Forelimb muscle (tissue), 1 donor: ENCODE measurements around the gene FRY. TPM values are rescaled to one million over a fixed set of nuclear protein-coding genes. Genes with fewer than 3 reads are reported as not detected.

Experiments used
- DNase-seq: peaks from one replicate; pipeline ENCODE4 v3.0.0-alpha.2; 2013; ENCODE audit warnings: low read depth
- polyA plus RNA-seq: library from polyadenylated mRNA; unstranded; fragments of 120-200 nt; gene quantifications from one replicate; pipeline ENCODE4 v1.2.1, GENCODE V29; 2013; ENCODE audit not compliant: insufficient read length

The FRY gene
- polyA plus RNA-seq, 1 donor, result 53.1 TPM

GRCh38 chr13:32174366-32174765 lies 142.8 kb downstream of the FRY start:
- DNase-seq, result no peak

DNA sequence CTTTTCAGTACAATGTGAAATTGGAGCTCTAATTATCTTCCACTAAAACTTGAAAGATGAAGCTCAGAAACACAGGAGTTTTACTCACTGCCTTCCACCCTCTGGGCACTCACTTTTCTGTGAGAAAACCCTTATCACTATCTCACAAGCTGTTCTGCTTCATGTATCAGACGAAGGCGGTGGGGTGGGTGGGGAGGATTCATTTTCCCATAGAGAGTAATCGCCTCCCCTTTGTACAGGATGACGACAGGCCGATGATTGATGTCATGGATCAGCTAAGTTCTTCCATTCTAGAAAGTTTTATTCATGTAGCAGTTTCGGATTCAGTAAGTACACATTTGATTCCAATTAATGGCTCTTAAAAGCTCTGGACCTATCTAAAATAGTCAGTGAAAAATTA lies 143.7 kb downstream of the FRY start:
- DNase-seq, result no peak

- no peak for DNase-seq
Measured at GRCh38 chr13:32175943-32176342, 144.4 kb downstream of the FRY start.

GRCh38 chr13:32176696-32177095 lies 145.1 kb downstream of the FRY start:
- DNase-seq, result no peak

- DNase-seq, result no peak
Measured at GRCh38 chr13:32178763-32179162, 147.2 kb downstream of the FRY start.

GRCh38 chr13:32179708-32180107 lies 148.1 kb downstream of the FRY start:
- DNase-seq, result no peak

DNA sequence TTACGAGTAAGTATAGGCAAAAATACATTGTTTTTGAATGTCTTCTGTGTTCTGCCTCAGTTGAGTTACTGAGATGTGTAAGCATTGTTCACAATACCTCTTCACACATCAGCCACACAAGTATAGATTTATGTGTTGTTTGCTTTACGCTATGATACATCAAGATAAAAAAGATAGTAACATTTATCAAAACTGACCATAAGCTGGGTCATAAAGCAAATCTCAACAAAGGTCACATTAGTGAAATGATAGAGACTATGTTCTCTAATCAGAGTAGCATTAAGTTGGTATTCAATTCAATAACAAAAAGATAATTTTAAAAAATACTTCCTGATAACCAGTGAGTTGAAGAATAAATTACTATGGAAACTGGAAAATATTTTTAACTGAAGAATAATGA lies 156.1 kb downstream of the FRY start:
- no peak for DNase-seq

- no peak for DNase-seq
Measured at GRCh38 chr13:32191452-32191998, 160.0 kb downstream of the FRY start.

DNA sequence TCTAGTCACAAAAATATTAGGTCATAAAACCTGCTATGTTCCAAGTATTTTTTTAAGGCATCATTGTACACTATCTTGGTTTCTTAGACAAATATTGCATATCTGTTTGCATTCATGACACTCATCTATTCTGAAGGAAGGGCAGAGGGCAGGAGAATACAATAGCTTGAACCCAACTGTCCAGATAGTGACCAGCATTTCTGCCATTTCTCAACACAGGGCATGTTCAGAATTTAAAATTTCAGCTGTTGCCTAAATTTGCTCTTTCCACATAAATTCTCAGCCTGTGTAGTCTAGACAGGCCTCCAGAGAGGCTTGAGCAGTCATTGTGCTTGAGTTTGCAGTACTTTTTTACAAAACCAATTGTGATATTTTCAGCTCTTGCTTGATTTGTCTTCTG lies 164.1 kb downstream of the FRY start:
- no peak for DNase-seq

GRCh38 chr13:32199168-32199567 lies 167.6 kb downstream of the FRY start:
- DNase-seq, result no peak

GRCh38 chr13:32200741-32201140 lies 169.2 kb downstream of the FRY start:
- DNase-seq, result no peak

- DNase-seq, result no peak
Measured at GRCh38 chr13:32201809-32202208, 170.2 kb downstream of the FRY start.

DNA sequence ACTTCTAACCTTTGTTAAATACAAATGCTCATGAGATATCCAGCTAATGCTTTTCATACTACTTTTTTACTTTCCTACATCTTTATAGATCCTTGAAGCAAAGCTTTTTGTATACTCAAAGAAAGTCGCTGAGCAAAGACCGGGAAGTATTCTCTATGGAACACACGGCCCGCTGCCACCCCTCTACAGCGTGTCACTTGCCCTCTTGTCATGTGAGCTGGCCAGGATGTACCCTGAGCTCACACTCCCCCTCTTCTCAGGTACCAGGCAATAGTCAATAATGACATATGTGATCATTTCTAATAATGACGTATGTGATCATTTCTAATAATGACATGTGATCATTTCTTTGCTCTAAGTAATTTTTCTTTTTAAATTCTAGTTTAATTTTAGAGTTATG lies 170.7 kb downstream of the FRY start:
- DNase-seq, result no peak

DNA sequence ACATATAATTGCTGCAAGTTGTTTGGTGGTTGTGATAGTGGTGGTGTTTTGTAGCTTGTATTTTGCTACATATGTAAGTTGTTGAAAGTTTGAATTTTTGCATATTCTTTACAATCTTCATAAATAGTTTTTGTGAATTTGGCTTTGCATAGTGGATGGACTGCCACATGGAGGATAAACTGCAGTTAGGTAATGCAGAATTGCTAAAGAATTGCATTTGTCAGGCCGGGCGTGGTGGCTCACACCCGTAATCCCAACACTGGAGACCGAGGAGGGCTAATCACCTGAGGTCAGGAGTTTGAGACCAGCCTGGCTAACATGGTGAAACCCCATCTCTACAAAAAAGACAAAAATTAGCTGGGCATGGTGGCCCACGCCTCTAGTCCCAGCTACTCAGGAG lies 171.6 kb downstream of the FRY start:
- no peak for DNase-seq

- DNase-seq, result no peak
Measured at GRCh38 chr13:32203736-32204135, 172.2 kb downstream of the FRY start.

DNA sequence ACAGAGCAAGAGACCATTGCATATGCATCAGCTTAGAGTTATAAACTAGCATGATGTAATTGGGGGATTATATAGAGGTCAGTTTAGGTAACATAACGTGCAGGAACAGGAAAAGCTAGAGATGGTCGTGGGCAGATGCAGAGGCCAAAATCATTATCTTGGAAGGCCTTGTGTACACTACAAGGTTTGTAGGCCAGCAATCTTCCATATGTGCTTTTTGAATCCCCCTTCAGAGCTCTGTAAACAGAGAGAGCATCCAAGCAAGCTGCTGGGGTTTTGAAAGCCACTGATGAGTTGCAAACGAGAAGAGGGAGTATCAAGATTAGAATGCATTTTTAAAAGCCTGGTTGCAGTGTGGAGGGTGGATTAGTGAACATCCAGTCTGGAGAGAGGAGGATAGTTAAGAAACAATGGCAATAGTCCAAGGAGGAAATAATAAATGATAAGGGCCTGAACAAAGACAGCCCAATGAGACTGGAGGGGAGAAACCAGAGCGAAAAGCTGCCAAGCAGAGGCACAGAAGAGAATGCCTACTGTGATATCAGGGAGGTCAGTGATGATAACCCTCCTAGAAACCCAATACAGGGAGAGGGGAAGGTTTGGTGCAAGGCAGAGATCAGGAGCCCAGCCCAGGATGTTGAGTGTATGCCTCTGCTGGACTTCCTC lies 174.0 kb downstream of the FRY start:
- DNase-seq, result no peak

DNA sequence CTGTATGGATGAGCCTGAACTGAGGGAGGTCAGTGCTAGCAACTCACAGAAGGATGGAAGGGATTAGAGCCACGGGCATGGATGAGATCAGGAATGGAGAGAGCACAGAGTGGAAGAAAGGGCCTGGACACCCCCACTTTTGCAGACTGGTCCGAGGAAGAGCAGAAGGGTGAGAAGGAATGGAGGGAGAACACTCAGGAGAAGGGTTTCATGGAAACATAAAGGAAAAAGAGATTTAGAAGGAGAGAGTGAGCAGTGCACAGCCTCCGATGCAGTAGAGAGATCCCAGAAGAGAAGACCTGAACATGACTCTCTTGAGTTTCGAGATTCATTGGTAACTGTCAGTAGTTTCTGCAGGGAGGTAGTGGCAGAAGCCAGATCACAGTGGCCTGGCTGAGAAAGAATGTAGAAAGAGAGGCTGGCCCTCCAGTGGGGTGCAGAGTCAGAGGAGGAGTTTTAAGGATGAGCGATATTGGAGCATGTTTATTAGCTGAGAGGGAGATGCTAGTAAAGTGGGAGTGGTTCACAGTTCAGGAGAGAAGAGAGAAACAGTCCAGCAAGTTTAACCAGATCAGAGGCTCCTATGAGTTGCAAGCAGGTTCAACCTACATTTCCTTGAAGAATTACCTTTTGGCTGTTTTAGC lies 174.6 kb downstream of the FRY start:
- DNase-seq, result no peak

DNA sequence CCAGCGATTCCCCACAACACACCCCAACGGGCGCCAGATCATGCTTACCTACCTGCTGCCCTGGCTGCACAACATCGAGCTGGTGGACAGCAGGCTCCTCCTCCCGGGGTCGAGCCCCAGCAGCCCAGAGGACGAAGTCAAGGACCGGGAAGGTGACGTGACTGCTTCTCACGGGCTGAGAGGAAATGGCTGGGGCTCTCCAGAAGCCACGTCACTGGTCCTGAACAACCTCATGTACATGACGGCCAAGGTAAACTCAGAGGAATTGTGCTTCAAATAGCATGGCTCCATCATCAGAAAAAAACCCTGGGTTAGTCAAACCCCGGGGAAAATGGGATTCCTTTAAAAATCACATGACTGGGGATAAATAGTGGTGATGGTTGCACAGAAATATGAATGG lies 177.3 kb downstream of the FRY start:
- DNase-seq, result no peak

DNA sequence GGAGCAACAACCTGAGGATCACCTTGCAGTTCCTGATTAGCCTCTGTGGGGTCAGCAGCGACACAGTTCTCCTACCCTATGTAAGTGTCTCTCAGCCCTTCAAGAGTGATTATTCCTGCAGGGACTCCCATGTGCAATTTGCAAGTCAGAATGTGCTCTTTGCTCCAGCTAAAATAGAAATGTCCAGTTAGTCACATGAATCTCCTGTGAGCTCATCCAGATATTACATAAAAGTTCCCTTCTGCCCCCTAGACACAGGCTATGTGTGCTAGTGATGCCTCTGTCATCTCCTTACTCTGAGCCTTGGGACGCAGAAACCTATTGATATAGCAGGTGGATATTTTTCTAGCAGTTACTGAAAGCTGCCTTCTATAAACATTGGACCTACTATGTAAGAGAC lies 178.1 kb downstream of the FRY start:
- no peak for DNase-seq

GRCh38 chr13:32210101-32210500 lies 178.5 kb downstream of the FRY start:
- no peak for DNase-seq

DNA sequence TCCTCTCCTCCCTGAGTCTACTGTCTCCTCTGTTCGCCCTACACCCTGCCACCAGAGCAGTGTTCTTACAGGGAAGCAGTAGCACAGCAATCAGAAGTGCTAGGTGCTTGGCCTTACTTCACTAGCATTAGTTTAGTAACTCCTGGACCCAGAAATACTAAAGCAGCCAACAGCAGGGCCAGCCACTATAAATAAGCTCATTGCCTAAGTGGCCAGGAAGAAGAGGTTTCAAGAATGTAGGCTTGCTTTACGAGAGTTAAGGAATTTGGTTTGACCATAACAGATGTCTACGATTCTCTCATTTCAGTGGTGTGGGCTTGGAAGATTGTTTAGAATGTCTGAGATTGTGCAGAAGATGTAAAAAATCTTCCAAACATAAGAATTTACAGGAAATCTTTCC lies 180.2 kb downstream of the FRY start:
- no peak for DNase-seq

DNA sequence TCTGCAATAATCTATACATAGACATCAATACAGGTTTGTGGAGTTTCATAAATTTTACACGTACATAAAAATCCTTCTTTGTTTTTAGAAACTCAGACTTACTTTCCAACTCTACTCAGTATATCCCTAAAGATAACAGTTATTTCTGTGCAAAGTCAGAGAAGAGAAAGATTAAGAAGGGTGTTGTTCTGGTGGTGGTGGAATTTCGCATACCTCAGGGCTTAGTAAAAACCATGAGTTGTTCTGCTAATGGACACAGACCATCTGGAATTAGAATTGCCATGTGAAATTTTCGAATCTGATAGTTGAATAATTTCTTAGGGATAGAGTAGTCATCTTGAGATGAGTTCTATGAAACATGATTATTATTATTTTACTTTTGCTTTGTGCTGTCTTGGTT lies 180.8 kb downstream of the FRY start:
- DNase-seq, result no peak

DNA sequence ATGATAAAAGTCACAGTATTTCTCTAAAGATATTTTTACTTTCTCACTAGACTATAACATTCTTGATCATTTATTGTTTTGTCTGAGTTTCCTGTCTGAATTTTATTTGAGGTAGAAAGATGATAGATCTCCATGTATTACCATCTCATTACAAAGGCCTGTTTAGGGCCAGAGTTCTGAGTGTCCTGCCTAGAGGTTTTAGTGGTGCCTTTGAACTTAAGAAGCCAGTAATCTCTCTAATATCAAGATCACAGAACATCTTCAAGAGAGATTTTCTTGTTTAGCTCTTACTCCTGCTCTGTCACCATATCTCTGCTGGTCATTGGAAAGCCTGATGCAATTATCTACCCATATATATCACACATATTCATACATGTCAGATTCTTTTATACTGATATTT lies 182.1 kb downstream of the FRY start:
- no peak for DNase-seq

- DNase-seq, result no peak
Measured at GRCh38 chr13:32214071-32214470, 182.5 kb downstream of the FRY start.
